ENCODE results near the gene CTNNA3. TPM values are rescaled to one million over a fixed set of nuclear protein-coding genes. Genes with fewer than 3 reads are reported as not detected.
A peak's percentile ranks its signal among the peaks of the same experiment; 100 is the strongest.

Gene CTNNA3
- total RNA-seq, 6 experiments from 2014 or later = 0.19 to 3.6 (median 1.2) TPM

DNA sequence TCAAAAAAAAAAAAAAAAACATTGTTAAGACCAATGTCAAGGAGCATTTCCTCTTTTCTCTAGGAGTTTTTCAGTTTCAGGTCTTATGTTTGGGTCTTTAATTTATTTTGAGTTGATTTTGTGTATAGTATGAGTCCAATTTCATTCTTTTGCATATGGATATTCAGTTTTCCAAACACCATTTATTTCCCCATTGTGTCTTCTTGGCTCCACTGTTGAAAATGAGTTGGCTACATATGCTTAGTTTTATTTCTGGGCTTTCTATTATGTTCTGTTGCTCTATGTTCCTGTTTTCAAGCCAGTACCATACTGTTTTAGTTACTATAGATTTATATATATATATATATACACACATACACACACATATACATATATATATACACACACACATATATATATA lies 1506.7 kb downstream of the CTNNA3 start:
- DNase-seq (no peak), ATAC-seq (no peak)
- H3K27ac ChIP-seq = no peak overlapping the region
- no peaks in the 10 kb centered on the region for H3K27me3 ChIP-seq
- no peak overlapping the region for H3K4me3 ChIP-seq
- no peaks in the 10 kb centered on the region for H3K9me3 ChIP-seq
- H3K36me3 ChIP-seq = no peaks in the 10 kb centered on the region
- TF ChIP-seq, protein P1, sequence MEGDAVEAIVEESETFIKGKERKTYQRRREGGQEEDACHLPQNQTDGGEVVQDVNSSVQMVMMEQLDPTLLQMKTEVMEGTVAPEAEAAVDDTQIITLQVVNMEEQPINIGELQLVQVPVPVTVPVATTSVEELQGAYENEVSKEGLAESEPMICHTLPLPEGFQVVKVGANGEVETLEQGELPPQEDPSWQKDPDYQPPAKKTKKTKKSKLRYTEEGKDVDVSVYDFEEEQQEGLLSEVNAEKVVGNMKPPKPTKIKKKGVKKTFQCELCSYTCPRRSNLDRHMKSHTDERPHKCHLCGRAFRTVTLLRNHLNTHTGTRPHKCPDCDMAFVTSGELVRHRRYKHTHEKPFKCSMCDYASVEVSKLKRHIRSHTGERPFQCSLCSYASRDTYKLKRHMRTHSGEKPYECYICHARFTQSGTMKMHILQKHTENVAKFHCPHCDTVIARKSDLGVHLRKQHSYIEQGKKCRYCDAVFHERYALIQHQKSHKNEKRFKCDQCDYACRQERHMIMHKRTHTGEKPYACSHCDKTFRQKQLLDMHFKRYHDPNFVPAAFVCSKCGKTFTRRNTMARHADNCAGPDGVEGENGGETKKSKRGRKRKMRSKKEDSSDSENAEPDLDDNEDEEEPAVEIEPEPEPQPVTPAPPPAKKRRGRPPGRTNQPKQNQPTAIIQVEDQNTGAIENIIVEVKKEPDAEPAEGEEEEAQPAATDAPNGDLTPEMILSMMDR (IDR thresholded peaks at IDR 0.05) = no peak
- TF ChIP-seq POLR2A (IDR thresholded peaks at IDR 0.05) = no peak
- peaks cover 0 to 16% (median 0%) of the 10 kb centered on the region in 4 donors for H3K4me1 ChIP-seq
- intact Hi-C loops (cut with DNase I) = no loop called here

DNA sequence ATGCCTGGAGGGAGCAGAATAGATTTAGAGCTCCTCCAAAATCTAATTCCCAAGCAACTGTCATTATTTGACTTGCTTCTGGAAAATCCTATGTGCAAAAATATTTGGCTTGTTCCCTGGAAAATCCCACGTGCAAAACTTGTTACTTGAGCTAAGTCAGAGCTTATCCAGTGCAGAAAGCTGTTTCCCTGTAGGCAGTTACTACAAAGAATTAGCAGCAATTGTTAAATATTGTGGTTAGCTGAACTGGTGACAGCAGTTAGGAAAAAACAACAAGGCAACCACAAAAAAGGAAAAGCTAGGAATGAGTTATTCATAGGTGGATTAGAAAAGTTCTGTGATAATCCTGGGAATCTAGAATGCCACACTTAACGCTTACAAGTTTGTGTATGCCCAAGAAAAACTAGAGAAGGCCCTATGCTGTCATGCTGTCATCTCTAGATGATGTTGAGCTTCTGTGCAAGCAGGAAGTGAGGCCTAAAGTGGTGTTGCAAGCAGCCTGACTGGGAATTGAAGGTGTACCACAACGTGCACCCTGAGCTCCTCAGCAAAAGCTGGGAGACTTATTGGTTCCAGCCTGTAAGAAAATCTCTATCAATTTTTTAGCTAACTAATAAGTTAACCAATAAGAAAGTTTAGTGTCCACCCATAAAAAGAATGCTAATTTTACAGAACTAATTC lies 1508.8 kb downstream of the CTNNA3 start:
- ATAC-seq (peak in 1 of 4 donors; percentile 33), DNase-seq (no peak)
- Histone ChIP-seq H3K36me3 (no peaks in the 10 kb centered on the region), H3K27ac (no peak overlapping the region), H3K4me3 (no peak overlapping the region), H3K9me3 (no peaks in the 10 kb centered on the region), H3K27me3 (no peaks in the 10 kb centered on the region), H3K4me1 (peaks cover 0 to 8% (median 0%) of the 10 kb centered on the region in 4 donors)
- intact Hi-C loops (cut with DNase I) = no loop called here
- whole genome bisulfite sequencing (ENCODE audit: insufficient coverage, low coverage, low lambda C conversion rate, missing lambda C conversion rate) = 34% methylated on average over 3 of the region's 3 CpGs
- TF ChIP-seq, protein P1 (IDR thresholded peaks at IDR 0.05) = no peak
- TF ChIP-seq POLR2A (IDR thresholded peaks at IDR 0.05) = no peak

DNA sequence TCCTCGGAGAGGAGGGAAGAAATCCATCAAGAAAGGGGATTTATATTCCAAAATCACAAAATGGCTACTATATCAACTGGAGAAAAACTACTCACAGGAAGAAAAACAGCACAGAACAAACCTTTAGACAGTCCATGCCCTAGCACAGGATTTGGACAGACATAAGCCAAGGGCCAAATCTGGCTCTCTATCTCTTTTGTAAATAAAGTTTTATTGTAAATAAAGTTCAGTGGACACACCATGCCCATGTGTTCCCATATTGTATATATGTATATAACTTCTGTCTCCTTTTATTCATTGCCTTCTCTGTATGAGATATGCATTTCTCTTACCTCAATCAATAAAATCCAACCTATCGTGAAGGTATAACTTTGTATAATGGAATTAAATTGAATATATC lies 1513.0 kb downstream of the CTNNA3 start:
- TF ChIP-seq POLR2A (IDR thresholded peaks at IDR 0.05) = no peak
- TF ChIP-seq, protein P1 (IDR thresholded peaks at IDR 0.05) = no peak

DNA sequence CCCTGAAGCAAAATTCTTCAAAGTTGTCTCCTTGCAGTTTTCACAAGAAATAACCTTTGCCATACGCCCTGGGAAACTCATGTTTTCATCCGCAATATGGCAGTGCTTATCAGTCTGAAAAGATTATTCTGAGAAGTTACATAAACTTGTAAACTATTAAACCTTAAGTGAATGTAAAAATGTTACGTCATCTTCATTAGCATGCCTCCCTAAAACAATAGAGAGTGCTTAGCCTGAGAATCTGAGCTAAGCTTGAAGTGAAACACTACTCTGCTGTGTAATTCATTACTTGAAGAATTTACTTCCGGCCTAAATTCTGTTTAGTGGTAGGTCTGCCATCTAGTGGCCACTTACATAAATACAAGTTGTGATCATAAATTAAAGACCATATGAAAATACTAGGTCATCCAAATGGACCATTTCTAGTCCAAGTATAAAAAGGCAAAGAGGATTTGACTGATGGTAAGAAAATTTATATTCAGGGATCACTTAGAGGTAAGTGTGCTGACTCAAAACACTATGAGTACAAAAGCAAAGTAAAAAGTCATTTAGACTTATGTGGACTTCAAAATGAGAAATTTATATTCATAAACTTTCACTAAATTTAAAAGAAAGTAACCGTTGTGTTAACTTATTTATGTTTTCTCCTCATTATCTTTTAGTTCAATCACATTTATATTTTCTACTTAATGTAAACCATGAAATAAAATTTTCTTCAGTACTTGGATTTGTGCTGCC lies 1515.2 kb downstream of the CTNNA3 start:
- Histone ChIP-seq H3K36me3 (no peaks in the 10 kb centered on the region), H3K27me3 (no peaks in the 10 kb centered on the region), H3K4me3 (no peak overlapping the region), H3K4me1 (no peaks in the 10 kb centered on the region), H3K27ac (no peak overlapping the region), H3K9me3 (no peaks in the 10 kb centered on the region)
- WGBS (ENCODE audit: insufficient coverage, low coverage, low lambda C conversion rate, missing lambda C conversion rate) = 36% methylated on average over 5 of the region's 5 CpGs
- TF ChIP-seq, protein P1 (IDR thresholded peaks at IDR 0.05) = peak; percentile 69 to 70 (median 69)
- no peak for TF ChIP-seq POLR2A (IDR thresholded peaks at IDR 0.05)
- intact Hi-C loops (cut with DNase I) = no loop called here
- no peak for DNase-seq
- peak; percentile 85 to 95 (median 92) for ATAC-seq

More for the DNA sequence above, 1513.0 kb downstream of the CTNNA3 start:
- Histone ChIP-seq H3K27ac (no peak overlapping the region), H3K9me3 (no peaks in the 10 kb centered on the region), H3K4me3 (no peak overlapping the region), H3K27me3 (no peaks in the 10 kb centered on the region), H3K36me3 (no peaks in the 10 kb centered on the region), H3K4me1 (peaks cover 0 to 5% (median 0%) of the 10 kb centered on the region in 4 donors)
- WGBS (ENCODE audit: insufficient coverage, low coverage, low lambda C conversion rate, missing lambda C conversion rate) = 77% methylated on average over 2 of the region's 2 CpGs
- ATAC-seq (no peak), DNase-seq (no peak)
- intact Hi-C loops (cut with DNase I) = no loop called here

Data from right lobe of liver (tissue), 6 donors.